GM18519 (cell line): Measurements from ENCODE around the gene CRYGS.
"Not testable (repeated sequence)": the region's sequence is repeated elsewhere in the genome, so short reads cannot be mapped to it uniquely, and the experiment has no call there.

Experiments used
- ATAC-seq: cut with Tn5 transposase; IDR thresholded peaks from one replicate; pipeline ENCODE4 v1.9.1; 2021; ENCODE audit warnings: mild to moderate bottlenecking, moderate library complexity; ENCODE audit not compliant: unreplicated experiment, low FRiP score

CRYGS gene

GRCh38 chr3:186544281-186544680 is at the start of gene CRYGS:
Gene CRYGS (minus strand): TSS chr3:186544380. CDS start chr3:186544326, 54 bp downstream.
- ATAC-seq: no peak

GRCh38 chr3:186593862-186594261 is 49.7 kb upstream of the CRYGS start:
- ATAC-seq: no peak

- ATAC-seq: no peak
These were observed 48.5 kb upstream of the CRYGS start for GRCh38 chr3:186592682-186593081.

- no peak for ATAC-seq
These were observed 46.6 kb upstream of the CRYGS start for GRCh38 chr3:186590580-186591295.

- no peak for ATAC-seq
These were observed 45.8 kb upstream of the CRYGS start for GRCh38 chr3:186589856-186590579.

GRCh38 chr3:186589121-186589520 is 44.9 kb upstream of the CRYGS start:
- no peak for ATAC-seq

GRCh38 chr3:186588632-186589031 is 44.5 kb upstream of the CRYGS start:
- no peak for ATAC-seq

GRCh38 chr3:186587183-186587582 is 43.0 kb upstream of the CRYGS start:
- ATAC-seq: no peak

GRCh38 chr3:186586245-186586644 is 42.1 kb upstream of the CRYGS start:
- ATAC-seq: not testable (repeated sequence)

GRCh38 chr3:186583831-186584230 is 39.7 kb upstream of the CRYGS start:
- no peak for ATAC-seq

- ATAC-seq: no peak
These were observed 38.4 kb upstream of the CRYGS start for GRCh38 chr3:186582541-186582940.

- no peak for ATAC-seq
These were observed 36.6 kb upstream of the CRYGS start for GRCh38 chr3:186580785-186581184.

GRCh38 chr3:186577521-186577920 is 33.3 kb upstream of the CRYGS start:
- ATAC-seq: no peak

- ATAC-seq: no peak
These were observed 27.4 kb upstream of the CRYGS start for GRCh38 chr3:186571644-186572013.

GRCh38 chr3:186570941-186571643 is 26.9 kb upstream of the CRYGS start:
- ATAC-seq: no peak

- ATAC-seq: peak; percentile 78
These were observed 26.1 kb upstream of the CRYGS start, which contains the start of gene DNAJB11 for GRCh38 chr3:186570096-186570940. Gene DNAJB11 (plus strand): TSS chr3:186570720. CDS start chr3:186570898, 178 bp downstream.

GRCh38 chr3:186569779-186570095 is 25.6 kb upstream of the CRYGS start:
- ATAC-seq: no peak

GRCh38 chr3:186569361-186569760 is 25.2 kb upstream of the CRYGS start:
- not testable (repeated sequence) for ATAC-seq

GRCh38 chr3:186567072-186567921 is 23.1 kb upstream of the CRYGS start, which contains the start of gene TBCCD1:
Gene TBCCD1 (minus strand): TSS chr3:186567339. CDS start chr3:186564329, 3,010 bp downstream.
- peak; percentile 37 for ATAC-seq

- no peak for ATAC-seq
These were observed 22.5 kb upstream of the CRYGS start for GRCh38 chr3:186566772-186567071.
